Measurements from ENCODE around the gene MARCHF5. TPM values are rescaled to one million over a fixed set of nuclear protein-coding genes. Genes with fewer than 3 reads are reported as not detected.

Gene MARCHF5
- total and polyA plus RNA-seq, 2 donors from 2014 or later = 24.2 to 36.1 TPM

DNA sequence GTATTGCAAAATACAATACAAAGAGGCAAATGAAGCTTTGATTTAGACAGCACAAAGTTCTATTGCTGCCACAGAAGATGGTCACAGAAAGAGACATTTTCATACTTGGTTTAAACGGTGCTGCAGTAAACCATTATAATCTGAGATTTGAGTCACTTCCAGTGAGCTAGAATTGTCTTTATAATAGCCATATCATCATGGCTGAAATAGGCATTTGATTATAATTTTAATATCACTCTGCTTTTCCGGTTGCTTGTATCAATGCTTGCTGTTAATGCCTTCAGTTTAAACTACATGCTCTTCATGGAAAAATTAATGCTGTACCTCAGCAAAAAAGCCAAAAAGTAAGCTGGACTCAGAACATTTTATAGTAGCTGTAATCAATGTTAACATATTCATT is 48.6 kb upstream of the MARCHF5 start:
- no peaks in the 10 kb centered on the region for H3K27me3 ChIP-seq (ENCODE audit: control insufficient read depth, insufficient read depth, low read length)
- intact Hi-C loops (cut with DNase I) = no loop called here
- no peaks in the 10 kb centered on the region for H3K36me3 ChIP-seq (ENCODE audit: control insufficient read depth in 2 of 3, insufficient read depth in 3 of 3, low read length in 3 of 3)
- FAIRE-seq = no peak
- no peak for TF ChIP-seq CTCF (IDR thresholded peaks at IDR 0.05; ENCODE audit: borderline replicate concordance, extremely low read depth, insufficient read depth)
- no peaks in the 10 kb centered on the region for H3K9me3 ChIP-seq (ENCODE audit: control insufficient read depth in 2 of 3, insufficient read depth in 1 of 3, low read length in 3 of 3)
- peaks cover 2 to 3% (median 3%) of the 10 kb centered on the region in 3 donors for H3K4me1 ChIP-seq (ENCODE audit: control insufficient read depth in 2 of 3, insufficient read depth in 2 of 3, low read depth in 1 of 3, low read length in 3 of 3)
- DNase-seq = no peak
- peak overlapping the region in 1 of 3 donors; percentile 45 for H3K4me3 ChIP-seq (ENCODE audit: low read length in 3 of 3)
- H3K27ac ChIP-seq (ENCODE audit: low read depth in 2 of 2, low read length in 2 of 2) = no peak overlapping the region
- H3K9ac ChIP-seq (ENCODE audit: low read length in 3 of 3) = no peak overlapping the region

DNA sequence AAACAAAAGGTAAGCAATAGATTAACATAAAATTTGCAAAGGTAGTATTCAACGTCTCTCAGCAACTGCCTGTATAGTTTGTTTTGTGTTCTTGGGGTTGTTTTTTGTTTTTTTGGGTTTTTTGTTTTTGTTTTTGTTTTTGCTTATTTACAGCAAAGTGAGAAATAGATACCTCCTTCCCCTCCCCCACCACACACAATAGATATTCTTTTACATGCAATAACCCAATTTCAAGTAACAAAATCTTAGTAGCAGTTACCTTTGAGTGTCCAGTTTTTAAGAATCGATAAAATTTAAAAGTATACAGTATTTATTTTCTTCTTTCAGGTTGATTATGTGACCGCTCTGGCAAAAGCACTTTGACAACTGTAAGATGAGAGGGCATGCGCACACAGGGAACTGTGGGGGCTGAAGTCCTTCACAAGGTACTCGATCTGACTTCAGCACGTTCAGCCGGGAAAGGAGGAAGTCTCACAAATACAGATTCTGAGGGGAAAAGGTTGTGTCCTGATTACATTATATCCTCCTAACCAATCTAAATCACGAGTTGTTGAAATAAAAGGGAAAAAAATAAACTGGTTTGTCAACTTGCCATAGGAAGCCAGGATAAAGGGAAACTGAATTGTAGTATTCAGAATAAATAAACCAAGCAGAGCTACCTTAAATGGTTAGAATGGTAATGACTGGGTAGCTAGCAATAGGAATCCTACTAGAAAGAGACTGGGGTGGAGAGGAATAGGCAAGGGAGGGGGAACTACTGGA is 47.9 kb upstream of the MARCHF5 start:
- peak overlapping the region; percentile 13 to 61 (median 45) for H3K4me3 ChIP-seq (ENCODE audit: low read length in 3 of 3)

DNA sequence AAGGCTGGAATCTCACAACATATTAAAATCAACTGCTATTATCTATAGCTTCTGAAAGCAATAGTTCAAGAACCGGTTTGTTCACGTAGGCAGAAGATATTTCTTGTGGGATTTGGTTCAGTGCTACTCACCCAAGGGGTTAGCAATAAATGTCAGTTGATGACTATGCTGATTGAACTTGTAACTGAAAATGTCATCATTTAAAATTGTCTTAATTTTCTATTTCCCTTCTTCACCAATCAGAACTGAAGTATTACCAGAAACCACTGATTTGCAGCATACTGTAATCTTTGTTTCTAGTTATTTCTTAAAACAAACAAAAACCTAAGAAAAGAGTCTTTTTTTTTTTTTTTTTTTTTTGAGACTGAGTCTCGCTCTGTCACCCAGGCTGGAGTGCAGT is 46.2 kb upstream of the MARCHF5 start:
- no peaks in the 10 kb centered on the region for H3K27me3 ChIP-seq (ENCODE audit: control insufficient read depth, insufficient read depth, low read length)
- H3K9ac ChIP-seq (ENCODE audit: low read length in 3 of 3) = no peak overlapping the region
- DNase-seq (no peak), FAIRE-seq (no peak)
- no peak for TF ChIP-seq CTCF (IDR thresholded peaks at IDR 0.05; ENCODE audit: borderline replicate concordance, extremely low read depth, insufficient read depth)
- peaks cover 2 to 3% (median 3%) of the 10 kb centered on the region in 3 donors for H3K4me1 ChIP-seq (ENCODE audit: control insufficient read depth in 2 of 3, insufficient read depth in 2 of 3, low read depth in 1 of 3, low read length in 3 of 3)
- intact Hi-C loops (cut with DNase I) = no loop called here
- H3K27ac ChIP-seq (ENCODE audit: low read depth in 2 of 2, low read length in 2 of 2) = no peak overlapping the region
- H3K4me3 ChIP-seq (ENCODE audit: low read length in 3 of 3) = no peak overlapping the region
- no peaks in the 10 kb centered on the region for H3K36me3 ChIP-seq (ENCODE audit: control insufficient read depth in 2 of 3, insufficient read depth in 3 of 3, low read length in 3 of 3)
- no peaks in the 10 kb centered on the region for H3K9me3 ChIP-seq (ENCODE audit: control insufficient read depth in 2 of 3, insufficient read depth in 1 of 3, low read length in 3 of 3)

More for the DNA sequence above, 47.9 kb upstream of the MARCHF5 start:
- peak; percentile 82 for FAIRE-seq
- DNase-seq = peak in 4 of 5 donors; percentile 57 to 88 (median 78)
- H3K27me3 ChIP-seq (ENCODE audit: control insufficient read depth, insufficient read depth, low read length) = no peaks in the 10 kb centered on the region
- TF ChIP-seq CTCF (IDR thresholded peaks at IDR 0.05; ENCODE audit: borderline replicate concordance, extremely low read depth, insufficient read depth) = no peak
- H3K4me1 ChIP-seq (ENCODE audit: control insufficient read depth in 2 of 3, insufficient read depth in 2 of 3, low read depth in 1 of 3, low read length in 3 of 3) = peaks cover 2 to 3% (median 3%) of the 10 kb centered on the region in 3 donors
- no peaks in the 10 kb centered on the region for H3K36me3 ChIP-seq (ENCODE audit: control insufficient read depth in 2 of 3, insufficient read depth in 3 of 3, low read length in 3 of 3)
- H3K27ac ChIP-seq (ENCODE audit: low read depth in 2 of 2, low read length in 2 of 2) = no peak overlapping the region
- H3K9ac ChIP-seq (ENCODE audit: low read length in 3 of 3) = peak overlapping the region; percentile 4 to 41 (median 39)
- no peaks in the 10 kb centered on the region for H3K9me3 ChIP-seq (ENCODE audit: control insufficient read depth in 2 of 3, insufficient read depth in 1 of 3, low read length in 3 of 3)
- intact Hi-C loops (cut with DNase I) = no loop called here

All from kidney (tissue), 14 donors.